ENCODE data around the gene SEC14L6.
"Not testable (repeated sequence)": the region's sequence is repeated elsewhere in the genome, so short reads cannot be mapped to it uniquely, and the experiment has no call there.

Gene SEC14L6

DNA sequence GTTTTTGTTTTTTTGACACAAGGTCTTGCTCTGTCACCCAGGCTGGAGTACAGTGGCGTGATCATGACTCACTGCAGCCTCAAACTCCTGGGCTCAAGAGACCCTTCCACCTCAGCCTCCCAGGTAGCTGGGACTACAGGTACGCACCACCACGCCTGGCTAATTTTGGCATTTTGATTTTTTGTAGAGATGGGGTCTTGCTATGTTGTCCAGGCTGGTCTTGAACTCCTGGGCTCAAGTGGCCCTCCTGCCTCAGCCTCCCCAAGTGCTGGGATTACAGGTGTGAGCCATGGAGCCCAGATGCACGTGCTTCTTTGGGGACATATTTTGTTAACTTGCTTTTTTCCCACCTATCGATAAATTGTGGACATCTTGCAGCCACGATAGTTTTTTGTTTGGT lies 20.7 kb upstream of the SEC14L6 start:
- not testable (repeated sequence) for DNase-seq (ENCODE audit: low read depth in 1 of 2, low spot score in 1 of 2)

DNA sequence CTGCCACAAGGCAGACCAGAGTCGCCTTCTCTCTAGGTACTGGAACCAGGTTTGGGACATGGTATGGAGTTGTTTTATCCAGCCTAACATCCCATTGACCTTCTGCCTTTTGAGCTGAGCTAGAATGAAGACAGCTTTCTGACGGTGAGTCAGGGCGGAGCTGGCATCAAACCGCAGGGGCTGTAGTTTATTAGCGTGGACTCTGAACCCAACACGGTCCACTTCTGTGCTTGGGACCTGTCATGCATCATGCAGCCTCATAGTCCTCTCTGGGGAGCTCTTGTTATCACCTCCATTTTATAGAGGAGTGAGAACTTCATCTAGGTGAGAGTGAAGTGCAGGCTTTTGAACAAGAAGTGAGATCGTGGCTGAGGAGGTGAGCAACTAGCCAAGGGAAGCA lies 19.6 kb upstream of the SEC14L6 start:
- no peak for DNase-seq (ENCODE audit: low read depth in 1 of 2, low spot score in 1 of 2)

DNA sequence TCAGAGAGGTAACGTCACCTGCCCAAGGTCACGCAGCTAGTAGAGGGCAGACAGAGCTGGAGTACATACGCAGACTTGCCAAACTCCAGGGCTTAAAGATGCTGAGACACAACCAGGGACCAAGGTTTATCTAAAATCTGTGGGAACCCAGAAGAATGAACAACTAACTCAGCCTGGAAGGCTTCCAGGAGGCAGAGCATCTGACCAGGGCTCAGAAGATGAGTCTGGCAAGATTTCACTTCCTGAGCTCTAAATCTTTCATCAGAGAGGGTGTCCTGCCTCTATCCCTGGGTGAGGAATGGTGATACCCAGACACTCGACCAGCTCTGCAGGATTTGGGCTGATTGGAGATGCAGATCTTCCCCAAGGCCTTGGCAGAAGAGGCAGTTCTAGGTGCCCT lies 18.8 kb upstream of the SEC14L6 start:
- DNase-seq (ENCODE audit: low read depth in 1 of 2, low spot score in 1 of 2), result no peak

DNA sequence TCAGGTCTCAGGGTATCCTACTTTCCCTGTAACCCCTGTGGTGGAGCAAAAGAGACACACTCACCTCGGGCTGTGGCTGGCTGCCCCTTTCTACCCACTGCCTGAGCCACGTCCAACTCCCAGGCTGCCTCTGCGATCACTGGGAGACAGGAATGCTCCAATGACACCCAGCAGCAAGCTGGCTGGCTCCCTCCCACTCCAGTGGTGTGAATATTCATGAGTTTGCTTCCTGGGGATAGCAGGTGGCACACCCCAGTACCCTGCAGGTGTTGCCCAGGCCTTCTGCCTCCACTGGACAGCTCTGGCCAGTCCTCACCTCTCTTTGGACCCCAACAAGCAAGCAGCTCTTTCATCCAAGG lies 18.2 kb upstream of the SEC14L6 start:
- DNase-seq (ENCODE audit: low read depth in 1 of 2, low spot score in 1 of 2), result no peak

DNA sequence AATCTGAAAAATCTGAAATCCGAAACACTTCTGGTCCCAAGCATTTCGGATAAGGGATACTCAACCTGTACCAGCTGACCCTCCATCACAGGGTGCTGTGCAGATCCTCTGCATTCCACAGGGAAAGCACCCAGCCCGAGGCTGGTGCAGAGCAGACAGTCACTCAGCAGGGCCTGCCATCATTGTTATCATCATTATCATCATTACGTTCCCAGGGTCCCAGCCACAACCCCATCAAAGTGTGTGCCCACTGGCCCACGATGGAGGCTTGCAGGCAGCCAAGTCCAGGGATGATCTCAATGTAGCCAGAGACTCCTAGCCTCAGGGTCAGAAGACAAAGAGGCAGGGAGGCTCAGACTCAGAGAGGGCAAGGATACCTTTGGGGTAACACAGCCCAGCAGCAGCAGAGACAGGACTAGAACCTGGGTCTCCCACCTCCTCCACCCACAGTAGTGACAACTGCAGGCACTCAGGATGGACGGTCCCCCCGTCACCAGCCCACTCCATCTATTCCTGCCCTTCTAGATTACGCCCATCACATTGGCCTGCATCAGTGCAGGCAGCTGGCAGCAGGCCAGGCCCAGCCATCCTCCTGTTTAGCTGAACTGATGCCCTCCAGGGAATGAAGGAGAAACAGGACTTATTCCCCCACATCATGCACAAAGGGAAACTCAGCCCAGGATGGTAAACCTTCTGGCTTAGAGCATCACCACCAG lies 17.7 kb upstream of the SEC14L6 start:
- DNase-seq (ENCODE audit: low read depth in 1 of 2, low spot score in 1 of 2), result no peak

DNA sequence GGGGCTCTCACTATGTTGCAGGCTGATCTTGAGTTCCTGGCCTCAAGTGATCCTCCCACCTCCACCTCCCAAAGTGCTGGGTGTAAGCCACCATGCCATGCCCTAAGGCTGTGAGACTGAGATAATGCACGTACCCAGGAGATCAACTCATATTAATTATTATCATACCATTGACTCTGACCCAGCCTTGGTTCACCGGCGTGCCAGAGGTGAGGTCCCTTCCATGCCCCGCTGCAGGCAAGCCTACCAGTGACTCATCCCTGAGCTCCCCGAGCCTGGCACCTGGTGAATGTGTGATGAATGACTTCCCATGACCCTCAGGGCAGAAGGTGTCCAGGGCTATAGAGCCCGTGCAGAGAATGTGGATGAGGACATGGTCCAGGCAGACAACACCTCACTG lies 15.8 kb upstream of the SEC14L6 start:
- no peak for DNase-seq (ENCODE audit: low read depth in 1 of 2, low spot score in 1 of 2)

DNA sequence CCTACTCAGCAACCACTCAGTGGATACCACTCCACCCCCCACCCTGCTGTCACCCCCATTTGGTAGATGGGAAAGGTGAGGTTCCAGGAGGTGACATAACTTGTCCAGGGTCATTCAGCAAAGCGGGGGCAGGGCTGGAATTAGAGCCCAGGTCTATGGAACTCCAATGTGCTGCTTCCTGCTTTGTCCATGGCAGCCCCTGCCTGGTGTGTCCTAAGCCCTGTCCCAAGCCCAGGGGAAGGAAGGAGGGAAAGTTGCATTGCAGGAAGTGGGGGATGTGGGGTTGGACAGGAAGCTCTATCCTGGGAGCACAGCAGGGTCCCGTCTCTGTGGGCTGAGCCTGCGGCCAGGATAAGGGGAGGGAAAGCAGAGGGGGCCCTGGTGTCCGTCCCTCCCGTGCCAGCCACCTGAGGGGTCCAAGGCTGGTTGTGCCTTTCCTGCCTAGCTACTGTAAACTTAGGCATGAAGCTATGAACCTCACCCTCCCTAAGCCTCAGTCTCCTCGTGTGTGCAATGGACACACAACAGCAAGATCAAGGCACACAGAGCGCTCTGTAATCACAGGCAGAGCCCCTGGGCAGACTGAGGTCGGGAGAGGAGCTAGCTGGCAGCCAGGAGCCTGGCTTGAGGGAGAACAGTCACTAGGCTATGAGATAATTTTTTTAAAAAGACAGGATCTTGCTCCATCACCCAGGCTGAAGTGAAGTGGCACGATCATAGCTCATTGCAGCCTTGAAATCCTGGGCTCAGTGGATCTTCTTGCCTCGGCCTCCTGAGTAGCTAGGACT lies 15.1 kb upstream of the SEC14L6 start:
- no peak for DNase-seq (ENCODE audit: low read depth in 1 of 2, low spot score in 1 of 2)

DNA sequence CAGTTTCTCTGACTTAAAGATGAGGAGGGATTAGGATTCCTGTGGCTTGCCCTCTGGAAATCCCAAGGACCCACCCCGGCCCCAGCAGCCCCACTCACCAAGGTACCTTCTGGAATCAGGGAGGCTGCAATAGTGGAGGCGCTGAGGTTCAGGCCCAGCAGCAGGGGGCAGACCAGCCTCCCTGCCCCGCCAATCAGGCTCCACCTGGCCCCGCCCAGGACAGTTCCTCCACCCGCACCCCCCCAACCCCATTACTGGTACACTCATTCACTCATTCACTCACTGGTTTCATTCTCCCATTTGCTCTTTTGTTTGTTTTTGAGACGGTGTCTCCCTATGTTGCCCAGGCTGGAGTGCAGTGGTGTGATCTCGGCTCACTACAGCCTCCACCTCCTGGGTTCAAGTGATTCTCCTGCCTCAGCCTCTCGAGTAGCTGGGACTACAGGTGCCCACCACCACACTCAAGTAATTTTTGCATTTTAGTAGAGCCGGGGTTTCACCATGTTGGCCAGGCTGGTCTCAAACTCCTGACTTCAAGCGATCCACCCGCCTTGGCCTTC lies 14.2 kb upstream of the SEC14L6 start:
- not testable (repeated sequence) for DNase-seq (ENCODE audit: low read depth in 1 of 2, low spot score in 1 of 2)

DNA sequence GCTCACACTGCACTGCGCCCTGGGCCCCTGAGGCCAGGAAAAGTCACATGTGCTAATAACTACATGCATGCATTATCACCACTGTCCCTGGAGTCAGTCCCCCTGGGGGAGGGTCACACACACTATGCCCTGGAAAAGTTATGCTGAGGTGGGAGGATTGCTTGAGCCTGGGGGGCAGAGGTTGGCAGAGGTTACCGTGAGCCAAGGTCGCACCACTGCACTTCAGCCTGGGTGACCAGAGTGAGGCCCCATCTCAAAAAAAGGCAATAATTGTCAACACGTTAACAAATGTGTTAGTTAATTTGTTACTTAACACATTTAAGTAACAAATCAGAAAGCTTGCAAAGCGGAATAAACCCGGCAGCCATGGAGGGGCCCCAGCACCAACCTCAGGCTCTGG lies 13.3 kb upstream of the SEC14L6 start:
- DNase-seq (ENCODE audit: low read depth in 1 of 2, low spot score in 1 of 2), result no peak

DNA sequence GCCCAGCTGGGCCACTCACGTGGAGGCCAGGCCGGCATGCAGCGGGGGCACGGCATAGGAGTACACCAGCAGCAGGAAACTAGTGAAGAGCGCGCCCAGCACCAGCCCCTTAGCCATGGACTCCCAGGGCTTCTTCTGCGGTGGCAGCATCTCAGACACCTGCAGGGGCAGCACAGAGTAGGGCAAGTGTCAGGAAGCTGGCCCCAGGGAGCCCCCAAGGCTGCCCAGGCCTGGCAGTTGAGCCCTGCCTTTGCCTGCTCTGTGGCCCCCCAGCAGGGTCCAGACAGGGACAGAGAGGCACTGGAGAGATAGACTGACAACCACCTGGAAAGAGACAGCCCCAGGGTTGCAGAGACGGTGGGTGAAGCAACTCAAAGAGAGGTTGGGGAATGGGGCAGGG lies 10.7 kb upstream of the SEC14L6 start:
- DNase-seq (ENCODE audit: low read depth in 1 of 2, low spot score in 1 of 2), result no peak

DNA sequence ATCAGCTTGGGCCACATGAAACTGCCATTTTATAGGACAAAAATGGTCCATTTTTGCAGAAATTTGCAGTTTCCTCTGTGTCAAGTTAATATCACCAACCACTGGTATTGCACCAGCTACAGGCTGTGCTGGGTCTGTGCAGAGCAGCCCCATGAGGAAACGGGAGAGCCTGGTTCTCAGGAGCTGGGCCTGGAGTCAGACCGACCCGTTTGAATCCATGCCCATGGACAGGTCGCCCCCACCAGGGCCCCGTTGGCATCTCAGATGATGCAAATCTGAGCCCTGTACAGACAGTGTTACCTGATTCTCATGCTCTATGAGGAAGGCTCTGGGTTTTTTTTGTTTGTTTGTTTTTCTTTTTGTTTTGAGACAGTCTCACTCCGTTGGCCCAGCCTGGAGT lies 9.8 kb upstream of the SEC14L6 start:
- no peak for DNase-seq (ENCODE audit: low read depth in 1 of 2, low spot score in 1 of 2)

DNA sequence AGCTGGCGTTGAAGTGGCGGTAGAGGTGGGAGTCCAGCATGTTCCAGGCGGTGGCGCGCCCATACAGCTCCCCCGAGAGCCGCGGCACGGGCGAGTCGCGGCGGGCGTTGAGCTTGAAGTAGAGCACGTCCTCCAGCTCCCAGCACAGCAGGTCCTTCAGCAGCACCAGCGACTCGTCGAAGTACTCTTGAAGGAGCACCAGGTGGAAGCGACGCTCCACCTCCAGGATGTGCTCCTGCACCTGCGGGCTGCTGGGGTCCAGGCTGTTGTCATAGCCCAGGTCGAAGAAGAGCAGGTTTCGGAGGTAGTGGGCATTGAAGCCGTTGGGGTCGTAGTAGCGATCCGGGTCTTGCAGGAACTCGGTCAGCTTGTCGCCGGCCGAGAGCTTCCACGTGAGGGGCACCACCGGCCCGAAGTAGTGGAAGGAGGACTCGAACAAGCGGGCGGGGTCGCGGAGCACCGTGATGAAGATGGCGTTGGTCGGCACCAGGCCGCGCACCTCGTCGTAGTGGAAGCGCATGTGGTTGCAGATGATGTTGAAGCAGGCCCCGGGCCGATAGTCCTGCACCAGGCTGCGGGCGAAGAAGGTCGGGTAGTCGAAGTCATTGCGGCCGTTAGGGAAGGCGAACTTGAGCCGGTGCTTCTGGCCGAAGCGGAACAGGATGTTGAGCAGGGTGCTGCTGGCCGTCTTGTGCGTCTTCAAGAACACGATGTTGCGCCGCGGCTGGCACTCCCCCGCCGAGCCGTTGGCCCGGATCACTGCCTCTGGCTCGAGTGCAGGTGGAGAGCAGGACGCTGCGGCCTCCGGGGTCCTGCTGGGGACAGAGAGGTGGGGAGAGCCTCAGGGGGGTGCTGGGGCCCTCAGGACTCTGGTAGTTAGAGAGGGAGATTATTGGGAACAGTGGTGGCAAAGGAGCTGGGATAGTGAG lies 9.0 kb upstream of the SEC14L6 start:
- DNase-seq (ENCODE audit: low read depth in 1 of 2, low spot score in 1 of 2), result no peak

DNA sequence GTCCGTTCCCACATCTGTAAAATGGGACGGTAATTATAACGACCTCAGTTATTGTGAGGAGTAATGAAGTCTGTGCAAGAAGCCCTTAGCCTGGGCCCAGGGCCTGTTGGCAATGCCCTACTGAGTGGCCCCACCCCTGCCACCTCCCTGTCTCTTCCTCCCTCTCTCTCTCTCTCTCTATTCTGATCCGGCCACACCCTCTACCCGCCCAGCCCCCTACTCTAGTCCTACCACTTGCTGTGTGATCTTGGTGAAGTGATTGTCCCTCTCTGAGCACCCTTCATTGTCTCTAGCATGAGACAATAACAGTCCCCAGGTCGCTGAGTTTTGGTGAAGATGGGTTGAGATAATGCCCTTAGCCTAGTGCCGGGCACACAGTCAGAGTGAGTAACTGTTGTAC lies 7.4 kb upstream of the SEC14L6 start:
- no peak for DNase-seq (ENCODE audit: low read depth in 1 of 2, low spot score in 1 of 2)

DNA sequence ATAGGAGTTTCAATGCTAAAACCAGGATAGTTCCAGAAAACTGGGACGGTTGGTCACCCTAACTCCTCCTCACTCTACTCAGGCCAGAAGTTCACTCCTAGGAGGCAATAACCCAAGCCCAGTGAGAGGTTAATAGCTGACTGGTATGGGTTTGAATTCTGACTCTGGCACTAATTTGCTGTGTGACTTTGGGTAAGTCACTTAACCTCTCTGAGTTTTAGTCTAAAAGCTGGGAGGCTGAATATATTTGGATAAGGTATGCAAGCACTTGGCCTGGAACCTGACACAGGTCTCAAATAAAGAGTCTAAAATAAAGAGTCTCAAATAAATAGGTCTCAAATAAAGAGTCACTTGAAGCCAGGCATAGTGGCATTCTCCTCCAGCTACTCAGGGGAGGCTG lies 6.2 kb upstream of the SEC14L6 start:
- DNase-seq (ENCODE audit: low read depth in 1 of 2, low spot score in 1 of 2), result no peak

DNA sequence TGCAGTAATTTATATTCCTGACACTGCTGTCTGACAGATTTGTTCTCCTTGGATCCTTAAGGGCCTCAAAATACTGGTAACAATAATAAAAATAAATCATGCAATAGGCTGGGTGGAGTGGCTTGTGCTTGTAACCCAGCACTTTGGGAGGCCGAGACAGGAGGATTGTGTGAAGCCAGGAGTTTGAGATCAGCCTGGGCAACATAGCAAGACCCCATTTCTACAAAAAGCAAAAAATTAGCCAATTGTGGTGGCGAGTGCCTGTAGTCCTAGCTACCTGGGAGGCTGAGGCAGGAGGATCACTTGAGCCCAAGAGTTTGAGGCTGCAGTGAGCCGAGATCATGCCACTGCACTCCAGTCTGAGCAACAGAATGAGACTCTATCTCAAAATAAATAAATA lies 5.3 kb upstream of the SEC14L6 start:
- DNase-seq (ENCODE audit: low read depth in 1 of 2, low spot score in 1 of 2), result not testable (repeated sequence)

DNA sequence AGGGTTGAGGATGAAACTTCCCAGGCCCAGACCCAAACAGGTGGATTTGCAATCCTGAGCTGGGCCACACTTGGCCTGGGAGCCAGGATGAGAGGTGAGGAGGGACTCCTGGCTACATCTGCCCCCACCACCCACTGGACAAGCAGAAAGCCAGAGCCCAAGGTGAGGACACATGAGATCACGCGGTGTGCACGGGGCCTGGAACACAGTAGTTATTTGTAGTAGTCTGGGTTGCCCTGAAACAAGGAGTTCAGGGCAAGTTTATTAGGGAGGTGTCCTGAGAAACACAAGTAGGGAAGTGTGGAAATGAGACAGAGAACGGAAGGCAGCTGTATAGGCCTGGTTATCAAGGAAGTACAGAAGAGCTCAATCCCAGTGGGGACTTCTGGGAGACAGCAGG lies 647 bp upstream of the SEC14L6 start:
- DNase-seq (ENCODE audit: low read depth in 1 of 2, low spot score in 1 of 2), result no peak

DNA sequence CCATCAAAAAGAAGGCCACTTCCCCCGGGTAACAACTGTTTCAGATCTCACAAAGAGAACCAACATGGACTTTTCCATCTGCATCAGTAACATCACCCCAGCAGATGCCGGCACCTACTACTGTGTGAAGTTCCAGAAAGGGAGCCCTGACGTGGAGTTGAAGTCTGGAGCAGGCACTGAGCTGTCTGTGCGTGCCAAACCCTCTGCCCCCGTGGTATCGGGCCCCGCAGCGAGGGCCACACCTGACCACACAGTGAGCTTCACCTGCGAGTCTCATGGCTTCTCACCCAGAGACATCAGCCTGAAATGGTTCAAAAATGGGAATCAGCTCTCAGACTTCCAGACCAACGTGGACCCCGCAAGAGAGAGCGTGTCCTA lies 3.7 kb downstream of the SEC14L6 start:
- no peak for DNase-seq (ENCODE audit: low read depth in 1 of 2, low spot score in 1 of 2)

DNA sequence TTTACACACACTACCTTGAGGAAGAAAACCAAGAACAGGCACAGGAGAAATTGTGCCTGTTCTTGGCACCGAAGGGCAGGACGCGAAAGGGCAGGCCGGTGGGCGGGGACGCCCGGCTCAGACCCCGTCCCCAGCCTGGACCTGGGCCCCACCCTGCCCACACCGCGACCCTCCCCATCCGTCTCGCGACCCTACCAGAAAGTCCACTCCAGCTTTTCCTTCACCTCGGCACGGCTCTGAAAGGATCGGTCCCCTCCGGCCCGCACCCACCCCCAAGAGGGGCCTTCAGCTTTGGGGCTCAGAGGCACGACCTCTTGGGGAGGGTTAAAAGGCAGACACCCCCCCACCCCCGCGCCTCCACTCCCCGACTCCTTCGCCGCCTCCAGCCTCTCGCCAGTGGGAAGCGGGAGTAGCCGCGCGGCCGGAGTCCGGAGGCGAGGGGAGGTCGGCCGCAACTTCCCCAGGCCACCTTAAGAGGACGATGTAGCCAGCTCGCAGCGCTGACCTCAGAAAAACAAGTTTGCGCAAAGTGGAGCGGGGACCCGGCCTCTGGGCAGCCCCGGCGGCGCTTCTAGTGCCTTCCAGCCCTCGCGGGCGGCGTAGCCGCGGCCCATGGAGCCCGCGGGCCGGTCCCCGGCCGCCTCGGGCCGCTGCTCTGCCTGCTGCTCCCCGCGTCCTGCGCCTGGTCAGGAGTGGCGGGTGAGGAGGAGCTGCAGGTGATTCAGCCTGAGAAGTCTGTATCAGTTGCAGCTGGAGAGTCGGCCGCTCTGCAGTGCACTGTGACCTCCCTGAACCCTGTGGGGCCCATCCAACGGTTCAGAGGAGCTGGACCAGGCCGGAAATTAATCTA lies 4.4 kb downstream of the SEC14L6 start:
- no peak for DNase-seq (ENCODE audit: low read depth in 1 of 2, low spot score in 1 of 2)

DNA sequence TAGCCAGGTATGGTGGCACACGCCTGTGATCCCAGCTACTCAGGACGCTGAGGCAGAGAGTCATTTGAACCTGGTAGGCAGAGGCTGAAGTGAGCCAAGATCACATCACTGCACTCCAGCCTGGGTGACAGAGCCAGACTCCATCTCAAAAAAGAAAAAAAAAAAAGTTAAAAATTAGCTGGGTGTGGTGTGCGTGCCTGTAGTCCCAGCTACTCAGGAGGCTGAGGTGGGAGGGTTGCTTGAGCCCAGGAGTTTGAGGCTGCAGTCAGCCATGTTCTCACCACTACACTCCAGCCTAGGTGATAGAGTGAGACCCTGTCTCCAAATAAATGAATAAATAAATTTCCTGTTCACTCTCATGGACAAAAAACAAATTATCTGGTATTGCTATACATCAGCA lies 5.0 kb downstream of the SEC14L6 start:
- not testable (repeated sequence) for DNase-seq (ENCODE audit: low read depth in 1 of 2, low spot score in 1 of 2)

DNA sequence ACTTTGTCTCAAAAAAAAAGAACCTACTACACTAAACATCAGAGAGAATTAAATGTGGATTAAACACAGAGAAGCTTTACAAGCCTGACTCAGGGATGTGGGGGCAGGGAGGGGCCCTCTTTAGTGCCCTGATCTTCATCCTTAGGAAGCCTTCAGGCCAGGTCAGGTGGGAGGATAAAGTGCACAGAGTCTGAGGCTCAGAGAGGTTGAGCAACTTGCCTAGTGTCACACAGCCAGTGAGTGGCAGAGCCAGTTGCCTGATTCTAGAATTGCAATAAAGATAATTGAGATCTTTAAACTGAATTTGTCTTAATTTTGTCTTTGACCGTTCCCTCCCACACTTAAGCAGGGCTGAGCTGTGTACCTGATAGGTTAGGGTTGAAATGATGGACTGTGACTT lies 7.2 kb downstream of the SEC14L6 start:
- no peak for DNase-seq (ENCODE audit: low read depth in 1 of 2, low spot score in 1 of 2)

DNA sequence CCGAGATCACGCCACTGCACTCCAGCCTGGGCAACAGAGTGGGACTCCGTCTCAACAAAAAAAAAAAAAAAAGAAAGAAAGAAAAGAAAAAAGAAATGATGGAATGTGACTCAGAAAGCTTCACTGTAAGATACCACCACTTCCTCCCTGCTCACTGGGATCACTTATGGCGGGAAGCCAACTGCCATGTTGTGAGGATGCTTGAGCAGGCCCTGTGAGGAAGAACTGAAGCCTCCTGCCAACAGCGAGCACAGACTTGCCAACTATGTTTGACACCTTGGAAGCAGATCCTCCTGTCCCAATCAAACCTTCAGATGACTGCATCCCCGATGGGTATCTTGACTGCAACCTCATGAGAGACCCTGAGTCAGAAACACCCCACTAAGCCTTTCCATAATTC lies 8.3 kb downstream of the SEC14L6 start:
- DNase-seq (ENCODE audit: low read depth in 1 of 2, low spot score in 1 of 2), result no peak
